KOPT-K1 (cell line): ENCODE measurements around the gene PMF1.

Experiments
- H3K27ac ChIP-seq: fragments of 200-600 bp; sonication (generic); 2 replicates; pipeline ENCODE4 v1.5.1; 2016; ENCODE audit warnings: antibody characterized with exemption, mild to moderate bottlenecking, low read depth, low read length; ENCODE audit not compliant: poor library complexity, severe bottlenecking
- H3K36me3 ChIP-seq: fragments of 200-600 bp; sonication (generic); 2 replicates; pipeline ENCODE4 v1.5.1; 2017; ENCODE audit warnings: antibody characterized with exemption, mild to moderate bottlenecking, low read length, moderate library complexity; ENCODE audit not compliant: insufficient read depth
- H3K9me3 ChIP-seq: fragments of 200-600 bp; sonication (generic); 2 replicates; pipeline ENCODE4 v1.5.1; 2017; ENCODE audit warnings: antibody characterized with exemption, low read length, mild to moderate bottlenecking; ENCODE audit not compliant: insufficient read depth, poor library complexity, severe bottlenecking

PMF1 gene

DNA sequence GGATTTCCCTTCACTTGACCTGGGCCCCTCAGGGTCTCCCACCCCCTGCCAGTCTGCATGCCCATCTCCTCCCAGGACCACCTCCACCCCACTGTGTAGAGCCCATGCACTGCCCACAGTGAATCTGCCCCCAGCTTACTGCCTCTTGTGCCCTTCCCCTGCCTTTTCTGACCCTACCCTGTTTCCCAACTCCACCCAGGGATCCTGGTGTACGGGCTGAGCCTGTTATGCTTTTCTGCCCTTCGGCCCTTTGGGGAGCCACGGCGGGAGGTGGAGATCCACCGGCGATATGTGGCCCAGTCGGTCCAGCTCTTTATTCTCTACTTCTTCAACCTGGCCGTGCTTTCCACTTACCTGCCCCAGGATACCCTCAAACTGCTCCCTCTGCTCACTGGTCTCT is 73.3 kb downstream of the PMF1 start:
- Histone ChIP-seq H3K27ac (no peak overlapping the region), H3K36me3 (peaks cover 8% of the 10 kb centered on the region; the same call in 1 of the 2 replicates), H3K9me3 (no peaks in the 10 kb centered on the region)
